Cardiac muscle cell (in vitro differentiated cells and primary cell): ENCODE data around the gene MYO3B. TPM values are rescaled to one million over a fixed set of nuclear protein-coding genes. Genes with fewer than 3 reads are reported as not detected.
A peak's percentile ranks its signal among the peaks of the same experiment; 100 is the strongest.
"Not testable (repeated sequence)": the region's sequence is repeated elsewhere in the genome, so short reads cannot be mapped to it uniquely, and the experiment has no call there.

ENCODE experiments used
- DNase-seq, 2 donors: peaks; one replicate each; pipeline versions ENCODE4 v3.0.0 to v3.0.0-alpha.2; 2010 to 2017; ENCODE audit warnings: low read depth in 1 of 2, low spot score in 1 of 2
- H3K27ac ChIP-seq: fragments of 200-600 bp; sonication (generic); 2 replicates; pipeline ENCODE4 v1.5.1; 2016
- H3K27me3 ChIP-seq: fragments of 200-600 bp; sonication (generic); 2 replicates; pipeline ENCODE4 v1.6.0; 2016; ENCODE audit warnings: control low read depth
- H3K36me3 ChIP-seq: fragments of 200-600 bp; sonication (generic); 2 replicates; pipeline ENCODE4 v1.5.1; 2016; ENCODE audit warnings: control low read depth
- H3K4me1 ChIP-seq: fragments of 200-600 bp; sonication (generic); 2 replicates; pipeline ENCODE4 v1.8.1; 2017; ENCODE audit warnings: low read depth, mild to moderate bottlenecking, mixed run types
- H3K4me3 ChIP-seq: fragments of 200-600 bp; sonication (generic); 2 replicates; pipeline ENCODE4 v1.5.1; 2016; ENCODE audit warnings: mild to moderate bottlenecking
- H3K9me3 ChIP-seq: fragments of 200-600 bp; sonication (generic); 2 replicates; pipeline ENCODE4 v1.5.1; 2017; ENCODE audit warnings: low read depth, mild to moderate bottlenecking, control low read depth
- CTCF ChIP-seq: IDR thresholded peaks from 2 replicates; pipeline ENCODE4 v1.5.1; 2012; ENCODE audit warnings: low read depth, mild to moderate bottlenecking, low read length
- polyA plus RNA-seq: library from polyadenylated mRNA; unstranded; fragments of >200 nt; fragmentation: Nextera tagmentation; extraction: Ambion mirVana; gene quantifications from 2 replicates; pipeline ENCODE4 v1.2.1, GENCODE V29; 2016
- total RNA-seq: library from RNA; depleted of rRNA; stranded (reverse); fragments of >200 nt; gene quantifications from 2 replicates; pipeline ENCODE4 v1.2.3, GENCODE V29; 2016

The MYO3B gene
- total and polyA plus RNA-seq, 2 experiments from 2014 or later: not detected

- no peak overlapping the region for H3K4me3 ChIP-seq
- no peak for DNase-seq
- H3K9me3 ChIP-seq: no peaks in the 10 kb centered on the region
- no peaks in the 10 kb centered on the region for H3K4me1 ChIP-seq
- no peak overlapping the region for H3K27ac ChIP-seq
- no peaks in the 10 kb centered on the region for H3K36me3 ChIP-seq
- H3K27me3 ChIP-seq: no peaks in the 10 kb centered on the region
- no peak for TF ChIP-seq CTCF
Observed at GRCh38 chr2:170208967-170209366, 31.0 kb downstream of the MYO3B start.

- Histone ChIP-seq H3K36me3 (no peaks in the 10 kb centered on the region), H3K9me3 (no peaks in the 10 kb centered on the region), H3K27ac (no peak overlapping the region), H3K4me1 (no peaks in the 10 kb centered on the region), H3K27me3 (no peaks in the 10 kb centered on the region), H3K4me3 (no peak overlapping the region)
- peak in 1 of 2 donors; percentile 25 for DNase-seq
- no peak for TF ChIP-seq CTCF
Observed at GRCh38 chr2:170212625-170213280, 34.8 kb downstream of the MYO3B start.

GRCh38 chr2:170213281-170213625, 35.3 kb downstream of the MYO3B start:
- H3K9me3 ChIP-seq, H3K4me1 ChIP-seq, H3K36me3 ChIP-seq, DNase-seq, H3K27ac ChIP-seq, H3K4me3 ChIP-seq, H3K27me3 ChIP-seq: not testable (repeated sequence)

- H3K27me3 ChIP-seq: no peaks in the 10 kb centered on the region
- no peaks in the 10 kb centered on the region for H3K36me3 ChIP-seq
- no peaks in the 10 kb centered on the region for H3K9me3 ChIP-seq
- TF ChIP-seq CTCF: no peak
- H3K4me1 ChIP-seq: no peaks in the 10 kb centered on the region
- no peak overlapping the region for H3K4me3 ChIP-seq
- H3K27ac ChIP-seq: no peak overlapping the region
- DNase-seq: peak in 1 of 2 donors; percentile 26
Observed at GRCh38 chr2:170213651-170214050, 35.7 kb downstream of the MYO3B start.

- Histone ChIP-seq H3K27ac (no peak overlapping the region), H3K4me3 (no peak overlapping the region)
- no peak for DNase-seq
Observed at GRCh38 chr2:170214309-170214948, 36.5 kb downstream of the MYO3B start.

More at GRCh38 chr2:170214309-170214948, 36.5 kb downstream of the MYO3B start:
- Histone ChIP-seq H3K36me3 (no peaks in the 10 kb centered on the region), H3K4me1 (no peaks in the 10 kb centered on the region), H3K27me3 (no peaks in the 10 kb centered on the region), H3K9me3 (no peaks in the 10 kb centered on the region)
- no peak for TF ChIP-seq CTCF
